Measurements from ENCODE around the gene CXCR4.

Gene CXCR4

GRCh38 chr2:136121204-136121910 lies 3.4 kb upstream of the CXCR4 start:
- H3K27me3 ChIP-seq (ENCODE audit: low read depth, low read length), result peaks cover 67% of the 10 kb centered on the region
- TF ChIP-seq EZH2phosphoT487 (IDR thresholded peaks at IDR 0.05; ENCODE audit: low read depth), result no peak
- no peak for TF ChIP-seq CTCF (IDR thresholded peaks at IDR 0.05; ENCODE audit: low read depth, low read length)

GRCh38 chr2:136119717-136120675 lies 2.0 kb upstream of the CXCR4 start:
- peak overlapping the region; percentile 79 for H3K4me3 ChIP-seq (ENCODE audit: low read length)
- H2AFZ ChIP-seq (ENCODE audit: low read depth, low read length), result no peak overlapping the region
- TF ChIP-seq CTCF (IDR thresholded peaks at IDR 0.05; ENCODE audit: low read depth, low read length) (no peak), EZH2phosphoT487 (IDR thresholded peaks at IDR 0.05; ENCODE audit: low read depth) (peak; percentile 75; the same call in 1 of the 2 replicates)
- H4K20me1 ChIP-seq (ENCODE audit: insufficient read depth, low read length), result peaks cover 12% of the 10 kb centered on the region; the same call in 1 of the 2 replicates
- peak overlapping the region; percentile 97 for H3K4me2 ChIP-seq (ENCODE audit: low read length)
- H3K9me3 ChIP-seq (ENCODE audit: insufficient read depth, low read length), result no peaks in the 10 kb centered on the region
- peaks cover 24% of the 10 kb centered on the region; the same call in 1 of the 2 replicates for H3K79me2 ChIP-seq (ENCODE audit: low read length)
- H3K36me3 ChIP-seq (replicated peaks; ENCODE audit: low read depth, low read length), result peaks cover 7% of the 10 kb centered on the region
- peaks cover 16% of the 10 kb centered on the region for H3K4me1 ChIP-seq (ENCODE audit: low read length)
- no peak overlapping the region for H3K27ac ChIP-seq (ENCODE audit: low read length)
- peak overlapping the region; percentile 62; the same call in 1 of the 2 replicates for H3K9ac ChIP-seq (ENCODE audit: low read length)
- H3K27me3 ChIP-seq (ENCODE audit: low read depth, low read length), result peaks cover 61% of the 10 kb centered on the region

More at GRCh38 chr2:136121204-136121910, 3.4 kb upstream of the CXCR4 start:
- no peak overlapping the region for H3K27ac ChIP-seq (ENCODE audit: low read length)
- no peak overlapping the region for H3K4me2 ChIP-seq (ENCODE audit: low read length)
- peaks cover 16% of the 10 kb centered on the region for H3K4me1 ChIP-seq (ENCODE audit: low read length)
- H3K9me3 ChIP-seq (ENCODE audit: insufficient read depth, low read length), result no peaks in the 10 kb centered on the region
- H3K36me3 ChIP-seq (replicated peaks; ENCODE audit: low read depth, low read length), result no peaks in the 10 kb centered on the region
- peaks cover 12% of the 10 kb centered on the region; the same call in 1 of the 2 replicates for H3K79me2 ChIP-seq (ENCODE audit: low read length)
- no peak overlapping the region for H3K4me3 ChIP-seq (ENCODE audit: low read length)
- no peaks in the 10 kb centered on the region for H4K20me1 ChIP-seq (ENCODE audit: insufficient read depth, low read length)
- no peak overlapping the region for H3K9ac ChIP-seq (ENCODE audit: low read length)
- no peak overlapping the region for H2AFZ ChIP-seq (ENCODE audit: low read depth, low read length)

- H3K9ac ChIP-seq (ENCODE audit: low read length), result peak overlapping the region; percentile 62
- peaks cover 15% of the 10 kb centered on the region; the same call in 1 of the 2 replicates for H4K20me1 ChIP-seq (ENCODE audit: insufficient read depth, low read length)
- H3K79me2 ChIP-seq (ENCODE audit: low read length), result peaks cover 27% of the 10 kb centered on the region; the same call in 1 of the 2 replicates
- peaks cover 59% of the 10 kb centered on the region for H3K27me3 ChIP-seq (ENCODE audit: low read depth, low read length)
- H3K9me3 ChIP-seq (ENCODE audit: insufficient read depth, low read length), result no peaks in the 10 kb centered on the region
- no peak overlapping the region for H3K27ac ChIP-seq (ENCODE audit: low read length)
- H3K4me3 ChIP-seq (ENCODE audit: low read length), result peak overlapping the region; percentile 79
- H3K4me2 ChIP-seq (ENCODE audit: low read length), result peak overlapping the region; percentile 97
- peaks cover 17% of the 10 kb centered on the region for H3K36me3 ChIP-seq (replicated peaks; ENCODE audit: low read depth, low read length)
- TF ChIP-seq EZH2phosphoT487 (IDR thresholded peaks at IDR 0.05; ENCODE audit: low read depth) (no peak), CTCF (IDR thresholded peaks at IDR 0.05; ENCODE audit: low read depth, low read length) (no peak)
- peak overlapping the region; percentile 48 for H2AFZ ChIP-seq (ENCODE audit: low read depth, low read length)
- peaks cover 23% of the 10 kb centered on the region for H3K4me1 ChIP-seq (ENCODE audit: low read length)
Measured at GRCh38 chr2:136118819-136119716, 1.1 kb upstream of the CXCR4 start.

Measured in OCI-LY3 (cell line).